Activated naive CD4-positive, alpha-beta T cell treated with anti-CD3 and anti-CD28 coated beads, Interleukin-2, amount 50 U/mL, for 72 hours (primary cell): ENCODE results near the gene LYRM4. TPM values are rescaled to one million over a fixed set of nuclear protein-coding genes. Genes with fewer than 3 reads are reported as not detected.

Experiments
- ATAC-seq, 2 donors: fragments of 150-1000 bp; cut with Tn5 transposase; 2 replicates each; pipeline ENCODE4 v1.10.0; 2021; ENCODE audit warnings: mild to moderate bottlenecking in 2 of 2, moderate library complexity in 2 of 2
- DNase-seq, 2 donors: peaks; one replicate each; pipeline ENCODE4 v3.0.0; 2021 to 2022; ENCODE audit warnings: low spot score in 2 of 2
- H3K27ac Mint-ChIP-seq, 2 donors: one replicate each; pipeline ENCODE4 v1.8.0; 2022; ENCODE audit warnings: mild to moderate bottlenecking in 2 of 2, mixed read lengths in 2 of 2
- H3K36me3 Mint-ChIP-seq, 2 donors: one replicate each; pipeline ENCODE4 v1.8.0; 2022; ENCODE audit warnings: mixed read lengths in 2 of 2
- H3K9me3 Mint-ChIP-seq, 2 donors: one replicate each; pipeline ENCODE4 v1.8.0; 2022; ENCODE audit warnings: mixed read lengths in 2 of 2
- total RNA-seq, 2 donors: library from RNA; stranded (reverse); gene quantifications; one replicate each; pipeline ENCODE4 v1.2.3, GENCODE V29; 2022

The LYRM4 gene
- total RNA-seq, 2 donors from 2014 or later = 32.7 to 40.7 TPM

DNA sequence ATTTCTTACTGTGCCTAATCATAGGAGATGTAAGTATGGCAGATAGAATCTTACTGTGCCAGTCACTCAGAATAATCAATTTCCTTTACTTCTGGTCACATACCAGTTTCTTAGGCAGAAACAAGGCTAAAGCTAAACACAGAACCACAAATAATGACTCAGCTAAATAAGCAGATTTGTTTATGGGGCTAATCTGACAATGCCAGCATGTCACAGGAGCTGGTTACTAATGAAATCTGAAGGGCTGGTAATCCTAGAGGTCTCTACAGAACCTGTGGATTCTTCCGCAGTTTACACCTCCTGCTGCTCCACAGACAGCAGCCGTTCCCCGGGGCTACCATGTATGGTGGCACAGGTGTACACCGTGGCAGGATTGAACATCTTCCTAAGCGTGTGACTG is 80.8 kb downstream of the LYRM4 start:
- Mint-ChIP-seq H3K36me3 (peaks cover 8 to 9% of the 10 kb centered on the region in 2 donors), H3K9me3 (no peaks in the 10 kb centered on the region), H3K27ac (peak overlapping the region in 1 of 2 donors; percentile 37)
- DNase-seq (no peak), ATAC-seq (no peak)

DNA sequence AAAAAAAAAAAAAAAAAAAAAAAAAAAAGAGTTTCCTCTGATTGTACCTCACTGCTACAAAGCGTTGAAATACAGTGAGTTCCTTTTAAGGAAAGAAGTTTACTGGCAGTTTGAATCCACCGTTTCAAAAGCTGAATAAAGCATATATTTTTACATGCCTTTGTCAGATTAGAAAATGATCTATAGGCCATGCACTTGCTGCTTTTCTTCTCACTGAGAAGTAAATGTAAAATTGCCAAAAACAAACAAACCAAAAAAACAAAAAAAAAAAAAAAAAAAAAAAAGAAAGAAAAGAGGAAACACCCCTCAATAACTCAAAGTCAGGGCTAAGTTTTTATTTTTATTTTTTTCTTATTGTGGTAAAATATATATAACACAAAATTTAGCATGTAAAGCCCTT is 81.9 kb downstream of the LYRM4 start:
- DNase-seq (no peak), ATAC-seq (no peak)
- no peaks in the 10 kb centered on the region for H3K9me3 Mint-ChIP-seq
- peaks cover 8 to 9% of the 10 kb centered on the region in 2 donors for H3K36me3 Mint-ChIP-seq
- peak overlapping the region in 1 of 2 donors; percentile 37 for H3K27ac Mint-ChIP-seq

GRCh38 chr6:5175635-5176034 is 85.1 kb downstream of the LYRM4 start:
- ATAC-seq (no peak), DNase-seq (no peak)
- peak overlapping the region; percentile 41 to 77 for H3K27ac Mint-ChIP-seq
- H3K9me3 Mint-ChIP-seq = no peaks in the 10 kb centered on the region
- H3K36me3 Mint-ChIP-seq = no peaks in the 10 kb centered on the region

GRCh38 chr6:5174756-5175549 is 85.8 kb downstream of the LYRM4 start:
- DNase-seq (no peak), ATAC-seq (peak in 1 of 2 donors; percentile 11)
- Mint-ChIP-seq H3K36me3 (no peaks in the 10 kb centered on the region), H3K9me3 (no peaks in the 10 kb centered on the region), H3K27ac (peak overlapping the region; percentile 41 to 77)

DNA sequence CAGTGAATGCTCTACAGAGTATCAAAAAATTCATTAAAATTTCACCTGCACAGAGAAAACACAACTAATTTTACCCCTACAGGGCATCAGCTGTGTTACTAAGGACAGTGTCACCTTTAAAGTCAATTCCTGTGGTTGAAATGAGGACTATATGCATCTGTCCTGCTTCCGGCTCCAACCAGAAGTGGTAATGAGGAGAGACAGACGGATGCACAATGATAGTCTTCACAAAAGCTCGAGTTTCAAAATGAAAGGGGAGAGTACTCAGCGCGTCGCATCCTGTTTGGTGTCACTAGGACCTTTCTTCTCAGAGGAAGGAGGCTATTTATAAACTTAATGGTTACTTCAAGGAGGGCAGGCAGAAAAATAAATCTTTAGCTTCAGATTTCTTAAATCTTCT is 86.5 kb downstream of the LYRM4 start:
- no peaks in the 10 kb centered on the region for H3K36me3 Mint-ChIP-seq
- peak overlapping the region; percentile 41 to 77 for H3K27ac Mint-ChIP-seq
- no peaks in the 10 kb centered on the region for H3K9me3 Mint-ChIP-seq
- peak; percentile 97 to 99 for ATAC-seq
- peak; percentile 45 to 57 for DNase-seq

- H3K9me3 Mint-ChIP-seq = no peaks in the 10 kb centered on the region
- peak overlapping the region; percentile 41 to 77 for H3K27ac Mint-ChIP-seq
- no peak for ATAC-seq
Measured at GRCh38 chr6:5173810-5174209, 86.9 kb downstream of the LYRM4 start.

DNA sequence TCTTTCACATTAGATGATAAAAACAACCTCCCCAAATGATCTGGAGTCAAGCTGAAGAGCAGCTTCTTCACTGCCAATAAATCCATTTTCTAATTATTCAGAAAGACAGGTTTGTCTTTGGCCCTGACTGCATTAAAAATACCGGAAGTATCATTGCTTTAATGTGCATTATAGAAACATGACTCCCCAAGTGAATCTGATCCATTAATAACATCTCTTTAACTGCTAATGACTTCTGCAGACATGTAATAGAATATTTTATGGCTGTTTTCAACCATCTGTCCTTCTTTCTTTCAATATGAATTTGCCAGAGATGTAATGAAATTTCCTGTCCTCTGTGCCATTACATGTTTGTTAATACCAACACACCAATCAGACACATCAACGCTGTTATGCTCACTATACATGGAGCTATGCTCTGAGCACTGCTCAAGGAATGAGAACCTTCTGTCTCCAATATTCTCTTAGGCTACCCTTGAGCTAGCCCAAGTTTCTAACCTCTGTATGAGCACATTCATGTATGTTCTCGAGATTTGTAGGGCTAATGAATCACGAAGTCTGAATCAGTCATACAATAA is 87.8 kb downstream of the LYRM4 start:
- no peaks in the 10 kb centered on the region for H3K9me3 Mint-ChIP-seq
- DNase-seq (no peak), ATAC-seq (no peak)
- H3K27ac Mint-ChIP-seq = peak overlapping the region in 1 of 2 donors; percentile 77
- H3K36me3 Mint-ChIP-seq = no peaks in the 10 kb centered on the region

More at GRCh38 chr6:5173810-5174209, 86.9 kb downstream of the LYRM4 start:
- no peak for DNase-seq
- no peaks in the 10 kb centered on the region for H3K36me3 Mint-ChIP-seq

GRCh38 chr6:5172041-5172653 is 88.6 kb downstream of the LYRM4 start:
- no peak for DNase-seq
- ATAC-seq = no peak
- H3K9me3 Mint-ChIP-seq = no peaks in the 10 kb centered on the region
- H3K27ac Mint-ChIP-seq = no peak overlapping the region
- H3K36me3 Mint-ChIP-seq = no peaks in the 10 kb centered on the region

GRCh38 chr6:5167501-5167900 is 93.2 kb downstream of the LYRM4 start:
- no peaks in the 10 kb centered on the region for H3K36me3 Mint-ChIP-seq
- ATAC-seq (no peak), DNase-seq (no peak)
- no peak overlapping the region for H3K27ac Mint-ChIP-seq
- no peaks in the 10 kb centered on the region for H3K9me3 Mint-ChIP-seq

DNA sequence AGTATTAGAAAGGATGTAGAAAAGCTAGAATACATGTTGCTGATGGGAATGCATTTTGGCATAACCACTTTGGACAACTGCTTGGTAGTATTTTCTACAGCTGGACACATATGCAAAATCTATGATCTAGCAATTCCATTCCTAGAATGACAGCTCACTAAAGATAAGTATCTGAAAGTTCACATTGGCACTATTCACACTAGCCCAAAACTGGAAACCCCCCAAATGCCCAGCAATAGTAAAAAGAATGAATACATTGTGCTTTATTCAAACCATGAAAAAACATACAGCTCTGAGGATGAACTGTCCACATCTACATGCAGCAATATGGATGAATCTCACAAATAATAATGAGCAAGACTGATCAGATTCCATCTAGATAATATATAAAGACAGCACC is 96.7 kb downstream of the LYRM4 start:
- H3K36me3 Mint-ChIP-seq = no peaks in the 10 kb centered on the region
- no peak for DNase-seq
- no peak for ATAC-seq
- no peaks in the 10 kb centered on the region for H3K9me3 Mint-ChIP-seq
- no peak overlapping the region for H3K27ac Mint-ChIP-seq

DNA sequence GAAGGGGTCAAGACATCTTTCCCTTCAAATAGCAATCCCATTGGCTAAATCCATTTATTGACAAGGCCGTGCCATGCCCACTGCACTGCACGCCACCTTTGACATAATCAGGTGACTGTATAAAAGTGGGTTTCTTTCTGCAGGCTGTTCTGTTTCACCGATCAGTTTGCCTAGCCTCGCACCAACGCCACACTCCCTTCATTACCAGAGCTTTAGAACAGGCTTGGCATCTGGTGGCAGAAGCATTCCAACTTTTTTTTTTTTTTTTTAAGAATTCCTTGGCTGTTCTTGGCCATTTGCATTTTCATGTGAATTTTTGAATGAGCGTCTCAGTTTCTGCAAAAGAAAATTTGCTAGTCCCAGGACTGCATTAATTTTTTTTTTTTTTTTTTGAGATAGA is 97.5 kb downstream of the LYRM4 start:
- no peak for ATAC-seq

GRCh38 chr6:5162355-5162754 is 98.4 kb downstream of the LYRM4 start:
- no peak for DNase-seq
- ATAC-seq = no peak
- H3K36me3 Mint-ChIP-seq = no peaks in the 10 kb centered on the region
- no peak overlapping the region for H3K27ac Mint-ChIP-seq
- no peaks in the 10 kb centered on the region for H3K9me3 Mint-ChIP-seq

More for the DNA sequence above, 97.5 kb downstream of the LYRM4 start:
- DNase-seq = no peak
- Mint-ChIP-seq H3K27ac (no peak overlapping the region), H3K36me3 (no peaks in the 10 kb centered on the region), H3K9me3 (no peaks in the 10 kb centered on the region)

- ATAC-seq (no peak), DNase-seq (no peak)
- no peak overlapping the region for H3K27ac Mint-ChIP-seq
- H3K9me3 Mint-ChIP-seq = no peaks in the 10 kb centered on the region
- no peaks in the 10 kb centered on the region for H3K36me3 Mint-ChIP-seq
Measured at GRCh38 chr6:5160206-5160605, 100.5 kb downstream of the LYRM4 start.

GRCh38 chr6:5159162-5159561 is 101.6 kb downstream of the LYRM4 start:
- H3K27ac Mint-ChIP-seq = no peak overlapping the region
- ATAC-seq (no peak), DNase-seq (no peak)
- no peaks in the 10 kb centered on the region for H3K36me3 Mint-ChIP-seq
- no peaks in the 10 kb centered on the region for H3K9me3 Mint-ChIP-seq

DNA sequence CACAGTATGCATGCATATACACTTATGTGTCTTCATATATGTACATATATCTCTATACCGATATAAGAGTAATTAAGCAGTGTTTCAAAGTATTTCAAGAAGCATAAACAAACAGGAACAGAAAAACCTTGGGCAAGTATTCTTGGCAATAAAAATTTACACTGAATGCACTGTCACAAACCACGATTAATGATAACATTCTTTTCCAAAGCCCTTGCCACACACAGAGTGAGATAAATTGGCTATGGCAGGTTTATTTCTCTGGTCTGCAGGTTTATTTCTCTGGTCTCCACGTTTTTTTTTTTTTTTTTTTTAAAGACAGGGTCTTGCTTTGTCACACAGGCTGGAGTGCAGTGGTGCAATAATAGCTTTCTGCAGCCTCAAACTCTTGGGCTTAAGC is 102.6 kb downstream of the LYRM4 start:
- Mint-ChIP-seq H3K36me3 (no peaks in the 10 kb centered on the region), H3K27ac (no peak overlapping the region), H3K9me3 (no peaks in the 10 kb centered on the region)
- no peak for DNase-seq
- no peak for ATAC-seq

DNA sequence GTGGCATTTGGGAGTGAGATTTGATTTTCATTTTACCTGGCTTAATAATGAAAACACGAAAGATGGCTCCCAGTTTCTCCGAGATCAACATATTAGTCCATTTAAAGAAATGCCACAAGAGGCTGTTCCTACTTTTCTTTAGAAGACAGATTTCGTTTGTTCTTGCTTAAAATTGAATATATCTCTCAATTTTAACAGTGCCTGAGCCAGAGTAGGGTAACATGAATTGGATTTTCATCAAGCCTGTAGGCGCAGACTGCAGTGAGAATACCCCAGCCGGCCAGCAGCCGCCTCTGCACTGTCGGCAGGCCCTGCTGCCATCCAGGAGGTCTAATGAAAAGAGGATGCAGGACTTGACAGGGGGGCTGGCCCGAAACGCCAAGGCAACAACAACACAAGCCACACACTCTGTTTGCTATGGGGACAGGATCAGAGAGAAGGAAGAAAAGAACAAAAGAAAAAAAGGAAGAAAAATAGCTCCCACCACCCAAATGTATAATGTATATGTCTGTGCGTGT is 103.1 kb downstream of the LYRM4 start:
- Mint-ChIP-seq H3K36me3 (no peaks in the 10 kb centered on the region), H3K27ac (no peak overlapping the region), H3K9me3 (no peaks in the 10 kb centered on the region)
- no peak for DNase-seq
- ATAC-seq = no peak

GRCh38 chr6:5156627-5157026 is 104.1 kb downstream of the LYRM4 start:
- no peak overlapping the region for H3K27ac Mint-ChIP-seq
- H3K9me3 Mint-ChIP-seq = no peaks in the 10 kb centered on the region
- H3K36me3 Mint-ChIP-seq = no peaks in the 10 kb centered on the region
- ATAC-seq (no peak), DNase-seq (no peak)
